ENCODE data around the gene TMEM242.

The TMEM242 gene

DNA sequence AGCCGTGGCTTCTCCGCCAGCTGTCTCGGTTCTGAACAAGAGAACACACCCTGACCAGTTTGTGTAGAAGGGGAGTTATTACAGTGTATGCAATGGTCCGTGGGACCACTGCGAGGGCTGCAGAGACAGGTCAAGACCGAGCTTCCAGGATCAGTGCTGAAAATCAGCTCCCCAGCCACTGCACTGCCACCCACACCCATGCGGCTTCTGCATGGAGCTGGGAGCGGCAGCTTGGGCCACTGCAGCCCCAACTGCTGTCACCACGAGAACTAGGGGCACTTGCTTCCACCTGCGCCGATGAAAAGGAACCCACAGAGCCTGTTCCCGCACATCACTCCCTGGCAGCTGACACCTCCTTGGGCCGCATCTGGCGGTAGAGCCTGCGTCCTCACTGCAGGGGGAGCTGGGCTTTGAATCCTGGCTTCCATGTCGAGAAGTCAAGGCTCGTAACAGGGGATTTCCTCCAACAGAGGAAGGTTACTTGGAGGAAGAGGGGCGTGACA, 56.2 kb downstream of the TMEM242 start:
- H3K27me3 ChIP-seq (ENCODE audit: control insufficient read depth in 1 of 2, insufficient read depth in 2 of 2, low read length in 2 of 2): peaks cover 0 to under 1% of the 10 kb centered on the region in 2 donors
- H3K4me1 ChIP-seq (ENCODE audit: control insufficient read depth in 1 of 2, insufficient read depth in 2 of 2, low read length in 2 of 2): peaks cover 0 to 5% of the 10 kb centered on the region in 2 donors
- H3K27ac ChIP-seq (ENCODE audit: low read depth, low read length): no peak overlapping the region
- no peak overlapping the region for H3K4me3 ChIP-seq (ENCODE audit: low read depth in 1 of 2, low read length in 2 of 2)
- no peaks in the 10 kb centered on the region for H3K36me3 ChIP-seq (ENCODE audit: control insufficient read depth in 1 of 2, insufficient read depth in 2 of 2, low read length in 2 of 2)
- no peaks in the 10 kb centered on the region for H3K9me3 ChIP-seq (ENCODE audit: control insufficient read depth in 1 of 2, low read length in 2 of 2)
- no peak overlapping the region for H3K9ac ChIP-seq (ENCODE audit: low read depth in 1 of 2, low read length in 2 of 2)

DNA sequence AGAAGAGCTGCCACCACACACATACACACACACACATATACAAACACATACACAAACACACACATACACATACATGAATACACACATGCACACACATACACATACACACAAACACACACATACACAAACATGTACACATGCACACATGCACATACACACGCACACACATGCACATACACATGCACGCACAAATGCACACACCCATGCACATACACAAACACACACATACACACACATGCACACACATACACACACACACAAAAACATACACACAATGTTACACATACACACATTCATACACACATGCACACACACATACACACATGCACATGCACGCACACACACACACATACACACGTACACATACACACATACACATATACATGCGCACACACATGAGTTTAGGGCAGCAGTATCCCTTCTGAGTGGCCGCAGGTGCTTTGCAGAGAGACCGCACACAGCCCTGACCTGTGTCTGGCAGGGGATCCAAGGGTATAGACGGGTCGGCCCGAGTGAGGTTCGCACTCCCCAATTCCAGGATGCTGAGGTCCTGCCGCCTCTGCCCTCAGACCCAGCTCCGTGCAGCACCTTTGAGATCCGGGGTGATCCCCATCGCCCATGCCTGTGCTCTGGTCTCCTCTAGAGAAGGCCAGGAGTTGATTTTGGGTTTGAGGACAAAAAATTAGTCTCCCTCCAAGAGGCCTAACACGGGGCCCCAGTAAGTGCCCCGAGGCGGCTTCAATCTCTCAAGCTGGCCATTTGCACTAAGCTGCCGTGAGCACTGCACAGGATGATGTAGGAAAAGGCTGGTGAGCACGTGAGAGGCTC, 56.8 kb downstream of the TMEM242 start:
- H3K9me3 ChIP-seq (ENCODE audit: control insufficient read depth in 1 of 2, low read length in 2 of 2): no peaks in the 10 kb centered on the region
- H3K27me3 ChIP-seq (ENCODE audit: control insufficient read depth in 1 of 2, insufficient read depth in 2 of 2, low read length in 2 of 2): no peaks in the 10 kb centered on the region
- H3K4me1 ChIP-seq (ENCODE audit: control insufficient read depth in 1 of 2, insufficient read depth in 2 of 2, low read length in 2 of 2): peaks cover 0 to 5% of the 10 kb centered on the region in 2 donors

DNA sequence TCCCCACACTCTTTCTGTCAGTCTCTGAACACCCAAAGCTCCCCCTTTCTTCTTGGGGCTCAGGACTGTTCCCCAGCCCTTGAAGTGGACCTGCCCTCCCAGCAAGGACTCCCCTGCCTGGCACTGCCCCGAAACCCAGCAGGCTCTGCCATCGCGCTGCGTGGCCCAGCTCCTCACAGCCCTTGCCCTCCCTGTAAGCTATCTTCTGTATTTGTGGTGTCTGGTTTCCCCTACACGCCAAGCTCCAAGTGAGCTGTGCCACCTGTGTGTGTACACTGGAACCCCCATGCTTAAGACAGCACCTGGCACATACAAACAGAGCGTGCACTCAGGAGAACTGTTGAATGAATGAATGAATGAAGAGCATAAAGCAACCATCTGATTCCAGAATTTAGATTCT, 57.7 kb downstream of the TMEM242 start:
- Histone ChIP-seq H3K27me3 (ENCODE audit: control insufficient read depth in 1 of 2, insufficient read depth in 2 of 2, low read length in 2 of 2) (no peaks in the 10 kb centered on the region), H3K4me1 (ENCODE audit: control insufficient read depth in 1 of 2, insufficient read depth in 2 of 2, low read length in 2 of 2) (peaks cover 0 to 5% of the 10 kb centered on the region in 2 donors), H3K27ac (ENCODE audit: low read depth, low read length) (no peak overlapping the region), H3K36me3 (ENCODE audit: control insufficient read depth in 1 of 2, insufficient read depth in 2 of 2, low read length in 2 of 2) (no peaks in the 10 kb centered on the region), H3K9ac (ENCODE audit: low read depth in 1 of 2, low read length in 2 of 2) (no peak overlapping the region), H3K4me3 (ENCODE audit: low read depth in 1 of 2, low read length in 2 of 2) (no peak overlapping the region), H3K9me3 (ENCODE audit: control insufficient read depth in 1 of 2, low read length in 2 of 2) (no peaks in the 10 kb centered on the region)

More for the DNA sequence above, 56.8 kb downstream of the TMEM242 start:
- Histone ChIP-seq H3K27ac (ENCODE audit: low read depth, low read length) (no peak overlapping the region), H3K36me3 (ENCODE audit: control insufficient read depth in 1 of 2, insufficient read depth in 2 of 2, low read length in 2 of 2) (no peaks in the 10 kb centered on the region), H3K4me3 (ENCODE audit: low read depth in 1 of 2, low read length in 2 of 2) (no peak overlapping the region), H3K9ac (ENCODE audit: low read depth in 1 of 2, low read length in 2 of 2) (no peak overlapping the region)

DNA sequence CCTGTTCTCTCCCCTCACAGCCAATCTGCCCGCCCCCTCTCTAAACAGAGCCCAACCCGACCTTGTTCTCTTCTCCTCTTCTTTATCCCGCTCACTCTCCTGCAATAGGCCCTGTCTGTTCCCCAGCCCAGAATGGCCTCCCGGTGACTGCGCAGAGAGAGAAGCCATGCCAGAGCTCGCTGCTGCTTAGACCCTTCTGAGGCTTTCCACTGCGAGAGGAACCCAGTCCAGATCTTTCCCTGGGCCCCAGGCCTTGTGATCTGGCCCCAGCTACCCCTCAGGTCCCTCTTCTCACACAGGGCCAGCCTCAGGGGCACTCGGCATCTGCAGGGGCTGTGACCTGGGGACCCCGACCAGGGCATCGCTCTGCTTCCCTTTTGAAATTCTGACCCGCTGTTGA, 58.1 kb downstream of the TMEM242 start:
- H3K4me3 ChIP-seq (ENCODE audit: low read depth in 1 of 2, low read length in 2 of 2): no peak overlapping the region
- H3K36me3 ChIP-seq (ENCODE audit: control insufficient read depth in 1 of 2, insufficient read depth in 2 of 2, low read length in 2 of 2): no peaks in the 10 kb centered on the region
- H3K9me3 ChIP-seq (ENCODE audit: control insufficient read depth in 1 of 2, low read length in 2 of 2): no peaks in the 10 kb centered on the region
- H3K9ac ChIP-seq (ENCODE audit: low read depth in 1 of 2, low read length in 2 of 2): no peak overlapping the region
- no peak overlapping the region for H3K27ac ChIP-seq (ENCODE audit: low read depth, low read length)
- H3K4me1 ChIP-seq (ENCODE audit: control insufficient read depth in 1 of 2, insufficient read depth in 2 of 2, low read length in 2 of 2): peaks cover 0 to 5% of the 10 kb centered on the region in 2 donors
- H3K27me3 ChIP-seq (ENCODE audit: control insufficient read depth in 1 of 2, insufficient read depth in 2 of 2, low read length in 2 of 2): no peaks in the 10 kb centered on the region

DNA sequence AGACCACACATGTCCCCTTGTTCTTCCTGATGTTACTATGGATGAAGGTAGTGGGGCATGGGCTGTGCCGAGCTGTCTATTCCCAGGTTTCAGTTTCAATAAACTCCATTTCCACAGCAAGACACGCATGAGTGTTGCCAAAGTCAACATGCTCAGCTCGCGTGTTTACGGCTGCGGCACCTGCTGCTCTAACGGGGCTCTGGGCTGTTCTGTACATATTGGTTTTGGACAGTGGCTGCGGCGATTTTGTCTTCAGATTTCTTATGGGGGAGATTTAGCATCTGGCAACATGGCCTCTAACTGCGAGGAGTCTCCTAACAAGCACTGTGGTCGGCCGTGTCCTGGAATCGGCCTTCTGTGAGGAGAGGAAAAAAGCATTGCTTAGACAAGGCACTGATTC, 58.6 kb downstream of the TMEM242 start:
- H3K4me3 ChIP-seq (ENCODE audit: low read depth in 1 of 2, low read length in 2 of 2): no peak overlapping the region
- H3K27me3 ChIP-seq (ENCODE audit: control insufficient read depth in 1 of 2, insufficient read depth in 2 of 2, low read length in 2 of 2): no peaks in the 10 kb centered on the region
- no peaks in the 10 kb centered on the region for H3K36me3 ChIP-seq (ENCODE audit: control insufficient read depth in 1 of 2, insufficient read depth in 2 of 2, low read length in 2 of 2)
- H3K9ac ChIP-seq (ENCODE audit: low read depth in 1 of 2, low read length in 2 of 2): no peak overlapping the region
- no peaks in the 10 kb centered on the region for H3K9me3 ChIP-seq (ENCODE audit: control insufficient read depth in 1 of 2, low read length in 2 of 2)
- H3K27ac ChIP-seq (ENCODE audit: low read depth, low read length): no peak overlapping the region
- peaks cover 0 to 5% of the 10 kb centered on the region in 2 donors for H3K4me1 ChIP-seq (ENCODE audit: control insufficient read depth in 1 of 2, insufficient read depth in 2 of 2, low read length in 2 of 2)

DNA sequence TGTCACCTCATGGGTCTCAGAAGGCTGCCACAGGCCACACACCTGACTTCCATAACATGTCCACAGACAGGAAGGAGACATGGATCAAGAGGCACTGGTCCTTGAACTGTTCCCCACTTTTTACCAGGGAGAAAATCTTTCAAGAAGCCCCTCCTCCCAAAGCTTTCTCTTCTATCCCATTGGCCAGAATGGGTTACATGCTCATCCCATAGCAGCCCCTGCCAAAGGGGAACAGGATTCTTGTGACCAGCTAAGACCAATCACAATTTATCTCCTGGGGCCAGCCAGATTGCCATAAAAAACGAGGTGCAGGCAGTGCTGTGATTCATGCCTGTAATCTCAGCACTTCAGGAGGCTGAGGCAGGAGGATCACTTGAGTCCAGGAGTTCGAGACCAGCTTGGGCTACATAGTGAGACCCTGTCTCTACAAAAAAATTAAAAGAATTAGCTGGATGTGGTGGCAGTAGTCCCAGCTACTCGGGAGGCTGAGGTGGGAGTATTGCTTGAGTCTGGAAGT, 59.4 kb downstream of the TMEM242 start:
- Histone ChIP-seq H3K27ac (ENCODE audit: low read depth, low read length) (no peak overlapping the region), H3K9me3 (ENCODE audit: control insufficient read depth in 1 of 2, low read length in 2 of 2) (no peaks in the 10 kb centered on the region), H3K27me3 (ENCODE audit: control insufficient read depth in 1 of 2, insufficient read depth in 2 of 2, low read length in 2 of 2) (no peaks in the 10 kb centered on the region), H3K4me3 (ENCODE audit: low read depth in 1 of 2, low read length in 2 of 2) (no peak overlapping the region), H3K36me3 (ENCODE audit: control insufficient read depth in 1 of 2, insufficient read depth in 2 of 2, low read length in 2 of 2) (no peaks in the 10 kb centered on the region), H3K4me1 (ENCODE audit: control insufficient read depth in 1 of 2, insufficient read depth in 2 of 2, low read length in 2 of 2) (peaks cover 0 to 5% of the 10 kb centered on the region in 2 donors), H3K9ac (ENCODE audit: low read depth in 1 of 2, low read length in 2 of 2) (no peak overlapping the region)

DNA sequence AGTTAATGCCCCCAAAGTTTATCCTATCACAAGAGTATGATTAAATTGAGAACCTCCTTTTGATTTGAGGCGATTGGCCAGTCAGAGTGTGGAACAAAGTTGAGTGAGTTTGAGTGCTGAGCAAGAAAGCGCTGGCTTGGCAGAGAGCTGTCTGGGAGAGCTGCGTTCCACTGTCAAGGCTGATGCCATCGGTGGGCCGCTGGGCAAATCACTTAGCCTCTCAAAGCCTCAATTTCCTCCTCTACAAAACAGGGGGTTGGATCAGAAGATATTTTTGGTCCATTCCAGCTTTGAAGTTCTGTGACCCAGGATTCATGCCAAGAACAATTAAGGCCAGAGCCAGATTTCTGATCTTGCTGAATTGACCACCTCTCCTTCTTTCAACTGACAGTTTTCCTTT, 60.2 kb downstream of the TMEM242 start:
- Histone ChIP-seq H3K36me3 (ENCODE audit: control insufficient read depth in 1 of 2, insufficient read depth in 2 of 2, low read length in 2 of 2) (no peaks in the 10 kb centered on the region), H3K9me3 (ENCODE audit: control insufficient read depth in 1 of 2, low read length in 2 of 2) (no peaks in the 10 kb centered on the region), H3K27ac (ENCODE audit: low read depth, low read length) (no peak overlapping the region), H3K4me1 (ENCODE audit: control insufficient read depth in 1 of 2, insufficient read depth in 2 of 2, low read length in 2 of 2) (peaks cover 0 to 5% of the 10 kb centered on the region in 2 donors), H3K9ac (ENCODE audit: low read depth in 1 of 2, low read length in 2 of 2) (no peak overlapping the region), H3K4me3 (ENCODE audit: low read depth in 1 of 2, low read length in 2 of 2) (no peak overlapping the region), H3K27me3 (ENCODE audit: control insufficient read depth in 1 of 2, insufficient read depth in 2 of 2, low read length in 2 of 2) (no peaks in the 10 kb centered on the region)

DNA sequence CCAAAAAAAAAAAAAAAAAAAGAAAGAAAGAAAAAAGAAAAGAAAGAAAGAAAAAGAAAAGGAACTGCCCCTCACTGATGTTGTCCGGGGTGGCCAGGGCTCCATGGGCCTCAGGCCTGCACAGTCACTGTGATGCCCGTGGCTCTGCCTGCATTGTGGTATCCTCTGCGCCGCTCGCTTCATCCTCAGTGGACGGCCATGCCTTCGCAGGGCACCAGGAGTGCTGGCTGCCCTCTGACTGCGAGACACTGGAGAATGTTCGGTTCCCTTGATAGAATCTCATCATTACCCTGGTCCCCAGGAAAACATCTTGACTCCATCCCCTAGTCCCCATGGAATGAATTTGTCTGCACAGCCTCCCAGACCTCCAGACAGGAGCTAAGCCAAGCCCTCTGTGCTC, 61.7 kb downstream of the TMEM242 start:
- Histone ChIP-seq H3K27me3 (ENCODE audit: control insufficient read depth in 1 of 2, insufficient read depth in 2 of 2, low read length in 2 of 2) (no peaks in the 10 kb centered on the region), H3K27ac (ENCODE audit: low read depth, low read length) (no peak overlapping the region), H3K9ac (ENCODE audit: low read depth in 1 of 2, low read length in 2 of 2) (no peak overlapping the region), H3K4me1 (ENCODE audit: control insufficient read depth in 1 of 2, insufficient read depth in 2 of 2, low read length in 2 of 2) (peaks cover 0 to 5% of the 10 kb centered on the region in 2 donors), H3K36me3 (ENCODE audit: control insufficient read depth in 1 of 2, insufficient read depth in 2 of 2, low read length in 2 of 2) (no peaks in the 10 kb centered on the region), H3K4me3 (ENCODE audit: low read depth in 1 of 2, low read length in 2 of 2) (no peak overlapping the region), H3K9me3 (ENCODE audit: control insufficient read depth in 1 of 2, low read length in 2 of 2) (no peaks in the 10 kb centered on the region)

DNA sequence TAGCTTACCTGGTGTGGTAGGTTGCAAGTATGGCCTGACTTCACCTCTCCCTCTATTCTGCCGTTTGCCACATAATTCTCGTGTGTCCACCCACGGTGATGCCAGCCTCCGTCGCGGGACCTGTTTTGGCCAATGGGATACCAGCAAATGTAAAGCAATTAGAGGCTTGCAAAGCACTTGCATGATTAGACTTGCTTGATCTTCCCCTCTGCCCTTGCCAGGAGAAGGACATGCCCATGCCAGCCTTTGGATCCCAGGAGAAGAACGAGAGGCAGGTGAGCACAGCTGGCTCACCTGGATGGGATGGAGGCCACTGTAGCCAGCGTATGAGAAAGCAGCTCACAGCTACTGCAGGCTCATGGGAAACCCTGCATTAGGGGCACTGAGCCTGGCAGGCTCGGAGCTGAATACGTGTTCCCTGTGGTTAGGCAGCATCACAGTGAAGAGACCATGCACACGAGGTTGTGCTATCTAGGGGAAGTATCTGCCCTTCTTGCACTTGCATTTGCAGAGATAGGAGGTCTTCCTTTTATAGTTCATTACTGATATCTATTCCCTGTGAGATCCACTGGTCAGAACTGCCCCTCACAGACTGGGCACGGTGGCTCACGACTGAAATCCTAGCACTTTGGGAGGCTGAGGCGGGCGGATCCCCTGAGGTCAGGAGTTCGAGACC, 62.4 kb downstream of the TMEM242 start:
- H3K9me3 ChIP-seq (ENCODE audit: control insufficient read depth in 1 of 2, low read length in 2 of 2): no peaks in the 10 kb centered on the region
- no peak overlapping the region for H3K9ac ChIP-seq (ENCODE audit: low read depth in 1 of 2, low read length in 2 of 2)
- H3K36me3 ChIP-seq (ENCODE audit: control insufficient read depth in 1 of 2, insufficient read depth in 2 of 2, low read length in 2 of 2): no peaks in the 10 kb centered on the region
- peaks cover 0 to 5% of the 10 kb centered on the region in 2 donors for H3K4me1 ChIP-seq (ENCODE audit: control insufficient read depth in 1 of 2, insufficient read depth in 2 of 2, low read length in 2 of 2)
- H3K27ac ChIP-seq (ENCODE audit: low read depth, low read length): no peak overlapping the region
- H3K4me3 ChIP-seq (ENCODE audit: low read depth in 1 of 2, low read length in 2 of 2): no peak overlapping the region
- no peaks in the 10 kb centered on the region for H3K27me3 ChIP-seq (ENCODE audit: control insufficient read depth in 1 of 2, insufficient read depth in 2 of 2, low read length in 2 of 2)

DNA sequence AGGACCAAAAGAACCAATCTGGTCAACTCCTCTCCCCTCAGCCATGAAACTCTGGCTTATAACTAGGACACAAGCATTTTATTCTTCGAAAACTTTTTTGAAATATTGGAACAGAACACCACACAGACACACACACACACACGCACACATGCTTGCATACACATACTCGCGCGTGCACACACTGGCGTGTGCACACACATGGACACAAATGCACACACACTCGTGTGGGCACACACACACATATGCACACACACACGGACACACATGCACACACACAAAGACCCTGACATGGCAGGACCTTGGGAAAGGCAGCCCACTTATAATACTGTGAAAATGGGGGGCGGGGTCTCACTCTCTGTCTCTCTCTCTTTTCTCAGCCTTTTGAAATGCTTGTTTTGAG, 63.9 kb downstream of the TMEM242 start:
- Histone ChIP-seq H3K27ac (ENCODE audit: low read depth, low read length) (no peak overlapping the region), H3K9ac (ENCODE audit: low read depth in 1 of 2, low read length in 2 of 2) (no peak overlapping the region), H3K27me3 (ENCODE audit: control insufficient read depth in 1 of 2, insufficient read depth in 2 of 2, low read length in 2 of 2) (no peaks in the 10 kb centered on the region)

More for the DNA sequence above, 63.9 kb downstream of the TMEM242 start:
- Histone ChIP-seq H3K4me1 (ENCODE audit: control insufficient read depth in 1 of 2, insufficient read depth in 2 of 2, low read length in 2 of 2) (peaks cover 0 to 5% of the 10 kb centered on the region in 2 donors), H3K9me3 (ENCODE audit: control insufficient read depth in 1 of 2, low read length in 2 of 2) (no peaks in the 10 kb centered on the region), H3K4me3 (ENCODE audit: low read depth in 1 of 2, low read length in 2 of 2) (no peak overlapping the region), H3K36me3 (ENCODE audit: control insufficient read depth in 1 of 2, insufficient read depth in 2 of 2, low read length in 2 of 2) (no peaks in the 10 kb centered on the region)
